ENCODE data around the gene GCGR.

DNA sequence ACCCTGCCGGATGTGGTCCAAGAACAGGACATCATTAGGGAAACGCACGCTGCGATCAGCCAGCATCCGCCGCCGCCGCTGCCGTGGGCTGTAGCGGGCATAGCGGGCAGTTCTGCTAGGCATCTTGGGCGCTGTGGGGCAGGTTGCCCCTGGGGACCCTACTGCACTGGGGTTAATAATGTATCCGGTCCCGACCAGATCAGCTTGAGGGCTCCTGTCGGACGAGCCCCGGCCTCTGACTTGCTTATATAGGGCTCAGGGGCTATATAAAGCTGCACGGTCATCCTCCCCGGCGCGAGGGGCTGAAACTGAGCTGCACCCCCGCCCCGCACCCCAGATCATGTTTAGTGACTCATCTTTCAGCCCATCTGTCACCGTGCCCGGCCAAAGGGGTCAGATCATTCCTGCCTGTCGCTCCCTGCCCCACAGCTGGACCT, 30.9 kb downstream of the GCGR start, which contains the start of gene PPP1R27:
- TF ChIP-seq, protein P1, sequence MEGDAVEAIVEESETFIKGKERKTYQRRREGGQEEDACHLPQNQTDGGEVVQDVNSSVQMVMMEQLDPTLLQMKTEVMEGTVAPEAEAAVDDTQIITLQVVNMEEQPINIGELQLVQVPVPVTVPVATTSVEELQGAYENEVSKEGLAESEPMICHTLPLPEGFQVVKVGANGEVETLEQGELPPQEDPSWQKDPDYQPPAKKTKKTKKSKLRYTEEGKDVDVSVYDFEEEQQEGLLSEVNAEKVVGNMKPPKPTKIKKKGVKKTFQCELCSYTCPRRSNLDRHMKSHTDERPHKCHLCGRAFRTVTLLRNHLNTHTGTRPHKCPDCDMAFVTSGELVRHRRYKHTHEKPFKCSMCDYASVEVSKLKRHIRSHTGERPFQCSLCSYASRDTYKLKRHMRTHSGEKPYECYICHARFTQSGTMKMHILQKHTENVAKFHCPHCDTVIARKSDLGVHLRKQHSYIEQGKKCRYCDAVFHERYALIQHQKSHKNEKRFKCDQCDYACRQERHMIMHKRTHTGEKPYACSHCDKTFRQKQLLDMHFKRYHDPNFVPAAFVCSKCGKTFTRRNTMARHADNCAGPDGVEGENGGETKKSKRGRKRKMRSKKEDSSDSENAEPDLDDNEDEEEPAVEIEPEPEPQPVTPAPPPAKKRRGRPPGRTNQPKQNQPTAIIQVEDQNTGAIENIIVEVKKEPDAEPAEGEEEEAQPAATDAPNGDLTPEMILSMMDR (IDR thresholded peaks at IDR 0.05; ENCODE audit: borderline replicate concordance, extremely low read depth, low read length, poor library complexity, severe bottlenecking): no peak
- TF ChIP-seq EZH2 (IDR thresholded peaks at IDR 0.05; ENCODE audit: borderline replicate concordance, low read depth, low read length, severe bottlenecking): no peak
